Astrocyte (in vitro differentiated cells and primary cell): Measurements from ENCODE around the gene CRYM. TPM values are rescaled to one million over a fixed set of nuclear protein-coding genes. Genes with fewer than 3 reads are reported as not detected.

Source experiments
- DNase-seq: peaks from one replicate; pipeline ENCODE4 v3.0.0-alpha.2; 2010; ENCODE audit warnings: low read depth
- FAIRE-seq: peaks from 2 replicates; lab custom pipeline; 2011; peaks lifted over from hg19 to GRCh38; lab: Jason Lieb, UNC
- H2AFZ ChIP-seq: 2 replicates; pipeline ENCODE4 v1.6.0; 2012; ENCODE audit warnings: low read depth, low read length, inconsistent platforms
- H3K27ac ChIP-seq: 2 replicates; pipeline ENCODE4 v1.5.1; 2011; ENCODE audit warnings: low read depth, low read length, inconsistent platforms
- H3K27me3 ChIP-seq: 2 replicates; pipeline ENCODE4 v1.6.0; 2011; ENCODE audit warnings: low read length, inconsistent platforms; ENCODE audit not compliant: insufficient read depth
- H3K36me3 ChIP-seq: 2 replicates; pipeline ENCODE4 v1.5.1; 2011; ENCODE audit warnings: low read length, inconsistent platforms; ENCODE audit not compliant: insufficient read depth
- H3K4me1 ChIP-seq: 2 replicates; pipeline ENCODE4 v1.5.1; 2011; ENCODE audit warnings: low read length, inconsistent platforms; ENCODE audit not compliant: insufficient read depth
- H3K4me2 ChIP-seq: 2 replicates; pipeline ENCODE4 v1.6.0; 2012; ENCODE audit warnings: low read length, inconsistent platforms
- H3K4me3 ChIP-seq: 2 replicates; pipeline ENCODE4 v1.5.1; 2011; ENCODE audit warnings: low read depth, mild to moderate bottlenecking, low read length, inconsistent platforms; ENCODE audit not compliant: insufficient read depth
- H3K79me2 ChIP-seq: 2 replicates; pipeline ENCODE4 v1.6.0; 2012; ENCODE audit warnings: mild to moderate bottlenecking, low read length, inconsistent platforms; ENCODE audit not compliant: insufficient read depth
- H3K9ac ChIP-seq: 2 replicates; pipeline ENCODE4 v1.6.0; 2012; ENCODE audit warnings: mild to moderate bottlenecking, low read length, inconsistent platforms
- H3K9me3 ChIP-seq: 2 replicates; pipeline ENCODE4 v1.5.1; 2012; ENCODE audit warnings: low read depth, mild to moderate bottlenecking, low read length, inconsistent platforms; ENCODE audit not compliant: insufficient read depth
- H4K20me1 ChIP-seq: 2 replicates; pipeline ENCODE4 v1.6.0; 2012; ENCODE audit warnings: low read length, inconsistent platforms; ENCODE audit not compliant: insufficient read depth
- H3K27ac Mint-ChIP-seq: one replicate; pipeline ENCODE4 v1.8.0; 2021; ENCODE audit warnings: mild to moderate bottlenecking, mixed read lengths; ENCODE audit not compliant: unreplicated experiment
- H3K27me3 Mint-ChIP-seq: one replicate; pipeline ENCODE4 v1.8.0; 2021; ENCODE audit warnings: low read depth, mixed read lengths; ENCODE audit not compliant: unreplicated experiment
- H3K36me3 Mint-ChIP-seq: one replicate; pipeline ENCODE4 v1.8.0; 2021; ENCODE audit warnings: low read depth, mixed read lengths; ENCODE audit not compliant: unreplicated experiment
- H3K4me1 Mint-ChIP-seq: one replicate; pipeline ENCODE4 v1.8.0; 2021; ENCODE audit warnings: low read depth, mixed read lengths; ENCODE audit not compliant: unreplicated experiment
- H3K4me3 Mint-ChIP-seq: one replicate; pipeline ENCODE4 v1.8.0; 2021; ENCODE audit warnings: mild to moderate bottlenecking, moderate library complexity, mixed read lengths; ENCODE audit not compliant: unreplicated experiment
- H3K9me3 Mint-ChIP-seq: one replicate; pipeline ENCODE4 v1.8.0; 2021; ENCODE audit warnings: mild to moderate bottlenecking, mixed read lengths; ENCODE audit not compliant: unreplicated experiment
- EZH2 ChIP-seq: IDR thresholded peaks from 2 replicates; pipeline ENCODE4 v1.6.1; 2012; ENCODE audit warnings: mild to moderate bottlenecking, low read length, inconsistent platforms; ENCODE audit not compliant: insufficient read depth
- total RNA-seq: library from RNA; stranded (reverse); gene quantifications from 2 replicates; pipeline ENCODE4 v1.2.1, GENCODE V29; 2021
- TF ChIP-seq, protein P1 (sequence below): IDR thresholded peaks from 2 replicates; pipeline ENCODE4 v1.5.1; 2011; ENCODE audit warnings: low read depth, mild to moderate bottlenecking, inconsistent platforms, low read length, moderate library complexity; ENCODE audit not compliant: insufficient read depth

The CRYM gene
- total RNA-seq, 1 donor from 2014 or later, result 0.50 TPM

DNA sequence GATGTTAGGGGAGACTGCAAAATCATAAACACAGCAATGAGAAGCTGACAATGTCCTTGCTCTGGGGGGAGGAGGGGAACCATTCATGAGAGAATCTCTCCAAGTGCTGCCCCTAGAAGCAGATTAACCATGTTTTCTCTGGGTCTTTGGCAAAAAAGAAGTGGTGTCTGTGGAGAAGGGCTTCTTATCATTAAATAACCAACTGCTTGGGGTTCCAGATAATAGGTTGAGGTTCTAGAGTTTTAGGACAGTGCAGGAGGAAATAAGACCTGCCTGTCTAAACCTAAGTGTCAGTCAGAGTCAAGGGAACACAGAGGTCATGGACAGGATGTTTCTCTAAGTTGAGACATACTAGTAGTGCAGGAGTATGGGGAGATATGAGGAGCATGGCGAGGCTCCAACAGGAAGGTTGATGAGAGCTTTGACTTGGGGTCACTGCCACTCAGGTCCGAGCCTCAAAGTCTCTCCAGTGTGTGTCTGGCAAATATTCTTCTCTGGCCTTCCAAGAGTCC is 49.7 kb downstream of the CRYM start:
- Mint-ChIP-seq H3K4me3 (no peak overlapping the region), H3K36me3 (no peaks in the 10 kb centered on the region), H3K9me3 (no peaks in the 10 kb centered on the region), H3K27me3 (peaks cover 11% of the 10 kb centered on the region), H3K4me1 (no peaks in the 10 kb centered on the region), H3K27ac (no peak overlapping the region)
- TF ChIP-seq, protein P1, sequence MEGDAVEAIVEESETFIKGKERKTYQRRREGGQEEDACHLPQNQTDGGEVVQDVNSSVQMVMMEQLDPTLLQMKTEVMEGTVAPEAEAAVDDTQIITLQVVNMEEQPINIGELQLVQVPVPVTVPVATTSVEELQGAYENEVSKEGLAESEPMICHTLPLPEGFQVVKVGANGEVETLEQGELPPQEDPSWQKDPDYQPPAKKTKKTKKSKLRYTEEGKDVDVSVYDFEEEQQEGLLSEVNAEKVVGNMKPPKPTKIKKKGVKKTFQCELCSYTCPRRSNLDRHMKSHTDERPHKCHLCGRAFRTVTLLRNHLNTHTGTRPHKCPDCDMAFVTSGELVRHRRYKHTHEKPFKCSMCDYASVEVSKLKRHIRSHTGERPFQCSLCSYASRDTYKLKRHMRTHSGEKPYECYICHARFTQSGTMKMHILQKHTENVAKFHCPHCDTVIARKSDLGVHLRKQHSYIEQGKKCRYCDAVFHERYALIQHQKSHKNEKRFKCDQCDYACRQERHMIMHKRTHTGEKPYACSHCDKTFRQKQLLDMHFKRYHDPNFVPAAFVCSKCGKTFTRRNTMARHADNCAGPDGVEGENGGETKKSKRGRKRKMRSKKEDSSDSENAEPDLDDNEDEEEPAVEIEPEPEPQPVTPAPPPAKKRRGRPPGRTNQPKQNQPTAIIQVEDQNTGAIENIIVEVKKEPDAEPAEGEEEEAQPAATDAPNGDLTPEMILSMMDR, result no peak
- TF ChIP-seq EZH2, result no peak
- DNase-seq (no peak), FAIRE-seq (no peak)
- Histone ChIP-seq H3K9ac (no peak overlapping the region), H3K79me2 (no peaks in the 10 kb centered on the region), H2AFZ (no peak overlapping the region), H3K27ac (no peak overlapping the region), H3K4me3 (no peak overlapping the region), H3K4me2 (no peak overlapping the region), H3K27me3 (peaks cover 7% of the 10 kb centered on the region), H3K4me1 (no peaks in the 10 kb centered on the region), H4K20me1 (no peaks in the 10 kb centered on the region), H3K36me3 (no peaks in the 10 kb centered on the region), H3K9me3 (no peaks in the 10 kb centered on the region)

DNA sequence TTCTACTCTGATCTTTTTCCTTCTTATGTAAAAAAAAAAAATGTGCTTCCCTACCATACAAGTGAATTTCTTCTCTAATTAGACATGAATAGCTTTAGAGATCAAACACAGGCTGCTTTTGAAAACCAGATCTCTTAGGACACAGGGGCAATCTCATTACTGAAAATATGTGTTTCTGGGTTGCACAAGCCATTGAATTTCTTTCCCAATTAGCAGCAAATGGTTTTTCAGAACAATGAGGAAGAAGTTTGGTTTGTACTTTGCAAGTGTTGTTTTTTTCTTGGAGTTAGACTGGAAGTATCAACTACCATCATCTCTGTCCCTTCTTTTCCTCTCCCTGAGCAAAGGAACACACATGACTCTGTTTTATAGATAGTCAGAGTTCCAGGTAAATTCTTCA is 50.2 kb downstream of the CRYM start:
- Histone ChIP-seq H3K79me2 (no peaks in the 10 kb centered on the region), H4K20me1 (no peaks in the 10 kb centered on the region), H2AFZ (no peak overlapping the region), H3K4me1 (no peaks in the 10 kb centered on the region), H3K9me3 (no peaks in the 10 kb centered on the region), H3K27ac (no peak overlapping the region), H3K4me3 (no peak overlapping the region), H3K9ac (no peak overlapping the region), H3K4me2 (no peak overlapping the region), H3K27me3 (peaks cover 8% of the 10 kb centered on the region), H3K36me3 (no peaks in the 10 kb centered on the region)
- TF ChIP-seq, protein P1, result no peak
- DNase-seq (no peak), FAIRE-seq (no peak)
- H3K27ac Mint-ChIP-seq, result no peak overlapping the region
- H3K4me1 Mint-ChIP-seq, result no peaks in the 10 kb centered on the region
- H3K4me3 Mint-ChIP-seq, result no peak overlapping the region
- H3K36me3 Mint-ChIP-seq, result no peaks in the 10 kb centered on the region
- H3K9me3 Mint-ChIP-seq, result no peaks in the 10 kb centered on the region
- peaks cover 11% of the 10 kb centered on the region for H3K27me3 Mint-ChIP-seq

DNA sequence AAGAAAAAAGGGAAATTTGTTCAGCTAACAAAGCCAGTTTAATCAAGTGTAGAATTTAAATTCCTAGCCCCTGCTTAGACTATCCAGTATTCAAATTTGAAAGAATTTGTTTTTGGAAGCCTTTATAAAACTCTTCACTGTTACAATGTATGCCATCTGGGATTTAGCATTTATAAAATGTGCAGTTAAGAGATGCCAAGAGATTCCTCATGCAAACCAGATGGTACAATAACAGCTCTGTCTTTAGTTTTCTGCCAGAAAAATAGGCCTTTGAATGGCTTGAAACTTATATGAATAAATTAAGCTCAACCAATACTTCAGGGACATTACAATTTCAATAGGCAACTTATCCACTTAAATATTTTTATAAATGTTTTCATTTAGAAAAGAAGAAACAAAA is 51.3 kb downstream of the CRYM start:
- Histone ChIP-seq H3K9me3 (no peaks in the 10 kb centered on the region), H3K9ac (no peak overlapping the region), H3K79me2 (no peaks in the 10 kb centered on the region), H3K27me3 (peaks cover 9% of the 10 kb centered on the region), H3K4me1 (no peaks in the 10 kb centered on the region), H3K36me3 (no peaks in the 10 kb centered on the region), H3K4me3 (no peak overlapping the region), H2AFZ (no peak overlapping the region), H3K27ac (no peak overlapping the region), H4K20me1 (no peaks in the 10 kb centered on the region), H3K4me2 (no peak overlapping the region)
- Mint-ChIP-seq H3K36me3 (no peaks in the 10 kb centered on the region), H3K4me3 (no peak overlapping the region), H3K27me3 (peaks cover 14% of the 10 kb centered on the region), H3K4me1 (no peaks in the 10 kb centered on the region), H3K9me3 (no peaks in the 10 kb centered on the region), H3K27ac (no peak overlapping the region)
- TF ChIP-seq EZH2, result no peak
- TF ChIP-seq, protein P1, result no peak
- no peak for FAIRE-seq
- no peak for DNase-seq
